ENCODE results near the gene SLC24A3.
A peak's percentile ranks its signal among the peaks of the same experiment; 100 is the strongest.
"Not testable (repeated sequence)": the region's sequence is repeated elsewhere in the genome, so short reads cannot be mapped to it uniquely, and the experiment has no call there.

SLC24A3 gene

DNA sequence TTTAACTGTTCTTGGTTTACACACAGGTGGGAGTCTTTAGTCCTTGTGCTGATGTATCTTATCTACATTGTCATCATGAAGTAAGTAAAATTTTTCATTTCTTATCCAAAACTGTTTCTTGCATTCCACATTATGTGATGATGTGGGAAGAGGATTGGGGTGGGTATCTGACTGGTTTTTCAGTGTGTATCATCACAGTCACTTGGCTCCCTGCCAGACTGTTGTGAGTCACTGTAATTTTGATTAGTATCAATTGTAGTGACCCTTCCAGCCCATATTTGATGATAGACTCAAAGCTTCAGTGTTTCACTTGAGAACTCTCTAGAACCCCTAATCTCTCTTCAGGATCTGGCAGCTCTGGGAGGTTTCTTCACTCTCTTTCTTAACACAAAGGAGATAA, 461.1 kb downstream of the SLC24A3 start:
- no peak for DNase-seq (ENCODE audit: low read depth, low spot score)

DNA sequence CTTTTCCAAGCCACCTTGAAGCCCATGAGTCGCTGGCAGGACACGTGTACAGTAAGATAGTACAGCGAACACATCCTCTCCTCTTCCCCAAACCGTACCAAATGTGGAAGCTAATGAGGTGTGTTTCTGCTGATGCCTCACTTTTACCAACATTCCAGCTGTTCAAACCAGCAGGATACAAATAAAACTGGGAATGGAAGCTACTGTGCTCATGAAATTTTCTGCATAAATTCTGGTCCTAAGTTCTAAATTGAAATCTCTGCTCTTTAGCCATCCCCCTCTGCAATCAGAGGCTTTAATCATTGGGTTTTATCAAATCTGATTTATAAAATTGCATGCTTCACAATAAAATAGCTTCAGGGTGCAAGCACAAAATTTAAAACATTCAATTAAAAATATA, 463.8 kb downstream of the SLC24A3 start:
- DNase-seq (ENCODE audit: low read depth, low spot score): no peak

DNA sequence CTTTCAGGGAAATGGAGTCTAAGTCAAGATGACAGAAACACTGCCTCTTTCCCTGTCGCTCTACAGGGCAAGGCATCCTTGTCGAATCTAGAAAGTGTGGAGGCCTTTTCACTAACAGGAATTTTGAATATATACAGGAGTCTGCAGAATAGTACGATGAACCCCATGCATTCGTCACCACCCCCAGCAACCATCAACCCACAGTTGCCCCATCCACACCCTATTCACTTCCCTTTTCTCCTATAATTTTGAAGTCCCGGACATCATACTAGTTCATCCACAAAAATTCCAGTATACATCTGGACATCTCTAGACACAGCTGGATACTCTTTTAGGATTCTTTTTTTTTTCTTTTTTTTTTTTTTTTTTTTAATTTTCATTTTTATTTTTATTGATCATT, 464.9 kb downstream of the SLC24A3 start:
- no peak for DNase-seq (ENCODE audit: low read depth, low spot score)

DNA sequence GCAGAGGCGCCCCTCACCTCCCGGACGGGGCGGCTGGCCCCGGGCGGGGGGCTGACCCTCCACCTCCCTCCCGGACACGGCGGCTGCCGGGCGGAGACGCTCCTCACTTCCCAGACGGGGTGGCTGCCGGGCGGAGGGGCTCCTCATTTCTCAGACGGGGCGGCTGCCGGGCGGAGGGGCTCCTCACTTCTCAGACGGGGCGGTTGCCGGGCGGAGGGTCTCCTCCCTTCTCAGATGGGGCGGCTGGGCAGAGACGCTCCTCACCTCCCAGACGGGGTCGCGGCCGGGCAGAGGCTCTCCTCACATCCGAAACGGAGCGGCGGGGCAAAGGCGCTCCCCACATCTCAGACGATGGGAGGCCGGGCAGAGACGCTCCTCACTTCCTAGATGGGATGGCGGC, 466.1 kb downstream of the SLC24A3 start:
- not testable (repeated sequence) for DNase-seq (ENCODE audit: low read depth, low spot score)

DNA sequence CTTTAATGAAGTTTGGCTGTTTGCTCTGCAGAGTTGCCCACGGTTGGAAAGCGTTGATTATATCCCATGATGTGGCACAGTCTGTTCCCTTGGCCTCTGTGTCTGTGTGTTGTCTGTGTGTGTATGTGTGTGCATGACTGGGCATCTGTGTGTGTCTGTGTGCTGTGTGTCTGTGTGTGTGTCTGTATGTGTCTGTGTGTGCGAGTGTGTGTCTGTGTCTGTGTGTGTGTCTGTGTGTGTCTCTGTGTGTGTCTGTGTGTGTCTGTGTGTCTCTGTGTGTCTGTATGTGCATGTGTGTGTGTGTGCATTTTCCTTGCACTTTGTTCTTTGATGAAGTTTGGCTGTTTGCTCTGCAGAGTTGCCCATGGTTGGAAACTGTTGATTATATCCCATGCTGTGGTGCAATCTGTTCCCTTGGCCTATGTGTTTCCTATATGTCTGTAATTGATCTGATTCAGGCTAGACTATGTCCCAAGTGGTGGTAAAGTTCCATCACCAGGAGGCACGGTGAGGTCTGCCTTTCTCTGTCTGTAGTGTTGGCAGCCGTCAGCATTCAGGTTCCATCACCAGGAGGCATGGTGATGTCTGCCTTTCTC, 467.6 kb downstream of the SLC24A3 start:
- DNase-seq (ENCODE audit: low read depth, low spot score): no peak

DNA sequence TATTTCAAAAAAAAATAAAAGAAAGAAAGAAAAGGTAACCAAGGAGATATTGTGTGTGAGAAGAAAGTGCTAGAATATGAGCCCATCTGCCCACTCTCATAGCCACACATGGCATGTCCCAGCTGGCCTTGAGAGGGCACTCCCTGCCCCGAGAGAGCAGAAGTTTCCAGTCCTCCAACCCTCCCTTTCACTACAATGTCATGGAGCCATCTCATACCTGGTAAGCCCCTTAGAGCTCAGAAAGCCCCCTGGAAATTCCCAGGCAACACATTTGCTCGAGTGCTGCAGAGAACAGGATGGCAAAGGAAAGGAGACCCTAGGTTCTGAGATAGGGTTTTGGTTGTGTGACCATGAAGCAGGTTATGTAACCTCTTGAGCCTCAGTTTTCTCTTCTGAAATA, 469.8 kb downstream of the SLC24A3 start:
- no peak for DNase-seq (ENCODE audit: low read depth, low spot score)

DNA sequence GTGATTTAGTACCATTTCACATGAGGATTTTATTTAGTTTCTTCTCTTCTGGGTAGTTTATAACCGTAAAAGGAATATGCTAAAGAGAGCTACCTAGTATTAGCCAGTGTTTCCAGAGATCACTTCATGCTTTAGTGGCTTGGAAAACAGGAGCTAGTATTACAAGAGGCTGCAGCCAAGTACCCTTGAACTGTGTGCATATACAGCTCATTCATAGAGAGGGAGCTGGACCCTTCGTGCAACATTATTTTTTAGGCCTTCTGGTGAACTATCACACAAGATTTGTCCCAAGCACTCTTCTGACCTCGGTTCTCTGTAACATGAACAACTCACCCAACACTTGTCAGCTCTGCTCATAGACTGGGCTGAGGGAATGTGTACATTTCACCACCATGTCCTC, 470.7 kb downstream of the SLC24A3 start:
- no peak for DNase-seq (ENCODE audit: low read depth, low spot score)

DNA sequence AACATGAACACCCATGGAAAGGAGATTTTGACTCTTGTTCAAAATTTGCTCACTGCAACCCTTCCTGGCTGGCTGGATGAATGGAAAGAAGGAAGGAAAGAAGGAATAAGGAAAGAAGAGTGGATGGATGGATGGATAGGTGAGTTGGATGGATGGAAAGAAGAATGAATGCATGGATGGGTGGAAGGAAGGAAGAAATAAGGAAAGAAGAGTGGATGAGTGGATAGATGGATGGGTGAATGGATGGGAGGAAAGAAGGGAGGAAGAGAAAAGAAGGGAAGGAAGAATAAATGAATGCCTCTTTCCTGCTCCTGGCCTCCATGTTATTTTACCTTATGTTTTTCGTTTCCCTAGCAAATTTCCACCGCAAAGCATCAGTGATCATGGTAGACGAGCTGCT, 471.4 kb downstream of the SLC24A3 start:
- no peak for DNase-seq (ENCODE audit: low read depth, low spot score)

DNA sequence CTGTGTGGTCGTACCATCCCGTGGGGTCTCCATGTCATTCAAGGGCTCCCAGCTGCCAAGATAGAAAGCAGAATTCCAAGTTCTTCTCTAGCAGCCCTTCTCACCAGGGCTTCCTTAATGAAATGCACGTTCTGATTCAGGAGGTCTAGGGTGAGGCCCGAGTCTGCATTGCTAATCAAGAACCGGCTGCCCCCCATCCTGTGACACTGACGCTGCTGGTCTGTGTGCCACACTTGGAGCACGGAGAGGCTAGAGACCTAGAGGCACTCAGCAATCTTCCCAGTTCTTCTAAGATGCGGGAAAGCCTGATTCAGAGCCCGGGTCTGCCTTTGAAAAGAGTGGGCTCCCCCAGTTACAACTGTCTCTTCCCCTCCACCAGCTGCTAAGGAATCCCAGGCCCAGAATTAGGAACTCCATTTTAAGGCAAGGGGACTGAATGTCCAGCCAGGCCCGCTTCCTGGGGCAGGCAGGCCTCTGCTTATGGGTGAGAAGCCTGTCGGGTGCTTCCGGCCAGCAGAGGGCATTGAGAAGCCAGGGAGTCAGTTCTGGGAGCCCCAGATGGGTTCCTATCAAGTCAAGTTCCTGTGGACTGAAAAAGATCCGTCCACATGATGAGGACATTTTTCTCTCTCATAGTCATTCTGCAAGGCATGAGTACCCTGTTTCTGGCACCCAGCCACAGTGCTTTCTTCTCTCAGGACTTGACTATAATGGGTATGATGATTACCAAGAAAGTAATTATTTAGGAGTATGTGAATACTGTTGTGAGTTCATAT, 475.8 kb downstream of the SLC24A3 start:
- no peak for DNase-seq (ENCODE audit: low read depth, low spot score)

DNA sequence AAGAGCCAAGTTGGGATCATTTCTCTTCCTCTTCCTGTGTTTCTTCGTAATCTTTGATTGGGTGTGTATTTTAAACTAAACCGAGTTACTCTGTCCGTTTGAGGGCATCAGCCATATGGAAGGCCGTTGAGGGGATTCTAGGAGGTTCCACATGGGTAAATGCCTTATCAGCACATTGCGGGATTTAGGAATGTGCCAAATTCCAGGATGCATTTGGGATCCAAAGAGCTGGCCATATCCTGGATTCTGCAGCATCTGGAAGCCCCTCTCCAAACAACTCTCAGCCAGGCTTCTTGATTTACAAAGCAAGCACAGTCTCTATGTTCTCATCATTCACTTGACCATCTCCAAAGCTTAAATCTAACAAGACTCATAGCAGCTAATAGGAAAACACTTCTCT, 478.0 kb downstream of the SLC24A3 start:
- DNase-seq (ENCODE audit: low read depth, low spot score): no peak

DNA sequence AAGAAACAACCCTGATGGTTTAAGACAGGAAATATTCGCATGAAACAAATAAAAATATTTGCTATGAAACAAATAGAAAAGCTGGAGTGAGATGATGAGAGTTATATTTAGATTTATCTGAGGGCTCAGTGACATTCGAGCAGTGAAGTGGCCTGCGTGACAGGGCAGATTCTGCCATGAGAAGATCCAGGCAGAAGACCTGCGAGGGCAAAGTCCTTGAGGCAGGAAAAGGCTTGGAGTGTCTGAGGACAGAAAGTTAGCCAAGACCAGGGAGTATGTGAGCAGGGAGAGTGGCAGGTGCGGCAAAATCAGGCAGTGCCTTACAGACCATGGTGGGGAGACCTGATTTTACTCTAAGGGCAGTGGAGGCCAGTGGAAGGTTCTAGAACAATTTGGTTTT, 478.7 kb downstream of the SLC24A3 start:
- no peak for DNase-seq (ENCODE audit: low read depth, low spot score)

DNA sequence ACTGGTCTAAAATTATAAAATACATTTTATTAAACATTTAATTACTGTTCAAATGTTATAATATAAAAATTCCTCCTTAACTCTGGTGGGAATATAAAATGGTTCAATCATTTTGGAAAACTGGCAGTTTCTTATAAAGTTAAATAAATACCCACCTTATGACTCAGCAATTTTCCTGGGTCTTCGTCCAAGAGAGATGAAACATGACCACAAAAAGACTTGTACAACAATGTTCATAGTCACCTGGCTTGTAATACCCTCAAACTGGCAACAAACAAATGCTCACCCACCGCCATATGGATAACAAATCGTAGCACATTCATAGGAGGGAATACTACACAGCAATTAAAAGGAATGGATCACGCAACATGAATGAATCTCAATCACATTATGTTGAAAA, 479.7 kb downstream of the SLC24A3 start:
- DNase-seq (ENCODE audit: low read depth, low spot score): no peak

DNA sequence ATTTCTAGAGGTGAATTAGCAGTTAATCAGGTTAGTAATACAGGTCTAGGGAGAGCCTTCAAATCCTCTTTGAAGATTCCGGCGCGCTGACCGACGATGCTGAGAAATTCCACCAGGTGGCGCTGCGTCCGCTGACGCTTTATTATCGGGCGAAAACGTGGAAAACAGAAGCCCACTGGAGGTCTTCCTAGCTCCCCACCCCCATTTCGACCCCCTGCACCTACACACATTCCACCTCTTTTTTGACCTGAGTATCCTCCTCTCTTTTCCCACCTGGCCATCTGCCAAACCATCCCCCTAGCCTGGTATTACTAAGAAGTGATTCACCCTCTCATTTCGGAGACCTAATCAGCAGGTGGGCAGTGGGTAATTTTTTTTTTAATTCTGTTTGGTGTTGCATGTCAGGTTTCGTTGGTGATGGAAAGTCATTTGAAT, 480.3 kb downstream of the SLC24A3 start:
- peak; percentile 10 for DNase-seq (ENCODE audit: low read depth, low spot score)

DNA sequence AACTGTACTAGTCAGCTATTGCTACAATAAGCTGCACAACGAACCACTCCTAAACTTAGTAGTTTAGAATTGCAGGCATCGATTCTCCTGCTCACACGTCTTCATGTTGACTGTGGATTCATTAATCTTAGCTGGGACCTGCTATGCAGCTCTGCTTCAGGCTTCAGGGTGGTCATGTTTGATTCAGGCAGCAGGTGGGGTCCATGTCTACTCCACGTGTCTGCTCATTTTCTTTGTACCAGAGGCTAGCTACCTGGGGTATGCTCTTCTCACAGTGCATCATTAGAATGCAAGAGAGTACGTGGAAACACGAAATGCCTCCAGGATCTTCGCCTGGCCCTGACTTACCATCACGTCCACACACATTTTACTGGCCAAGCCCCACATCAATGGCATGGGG, 481.1 kb downstream of the SLC24A3 start:
- no peak for DNase-seq (ENCODE audit: low read depth, low spot score)

DNA sequence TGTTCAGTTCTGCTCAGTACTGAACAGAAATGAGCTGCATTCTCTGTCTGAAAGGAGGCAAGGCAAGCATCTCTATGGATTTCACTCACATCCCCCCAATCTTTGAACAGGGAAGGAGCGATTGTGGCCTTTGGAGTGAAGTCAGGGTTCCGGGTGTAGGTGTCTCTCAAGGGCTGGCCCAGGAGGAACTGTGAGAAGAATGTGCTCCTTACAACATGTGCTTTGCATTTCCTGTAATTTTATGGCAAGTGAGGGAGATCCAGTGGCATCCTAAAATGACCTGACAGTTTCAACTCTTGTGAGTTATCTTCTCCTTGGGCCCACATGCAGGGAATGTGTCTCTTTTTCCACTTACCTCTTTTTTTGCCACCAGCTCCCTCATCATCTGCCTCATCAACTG, 482.6 kb downstream of the SLC24A3 start:
- no peak for DNase-seq (ENCODE audit: low read depth, low spot score)

DNA sequence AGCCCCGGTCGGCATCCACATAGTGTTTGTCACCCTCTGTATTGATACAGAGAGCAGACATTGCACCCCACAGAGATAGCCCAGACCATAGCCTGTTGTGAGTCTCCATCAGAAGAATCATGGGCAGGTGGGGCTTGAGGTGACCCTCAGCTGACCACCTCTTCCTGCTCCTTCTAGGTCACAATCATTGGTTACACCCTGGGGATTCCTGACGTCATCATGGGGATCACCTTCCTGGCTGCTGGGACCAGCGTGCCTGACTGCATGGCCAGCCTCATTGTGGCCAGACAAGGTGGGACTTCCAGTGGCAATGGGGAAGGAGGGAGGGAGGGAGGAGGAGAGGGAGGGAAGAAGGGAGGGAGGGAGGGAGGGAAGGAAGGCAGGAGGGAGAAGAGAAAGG, 484.2 kb downstream of the SLC24A3 start:
- DNase-seq (ENCODE audit: low read depth, low spot score): no peak

DNA sequence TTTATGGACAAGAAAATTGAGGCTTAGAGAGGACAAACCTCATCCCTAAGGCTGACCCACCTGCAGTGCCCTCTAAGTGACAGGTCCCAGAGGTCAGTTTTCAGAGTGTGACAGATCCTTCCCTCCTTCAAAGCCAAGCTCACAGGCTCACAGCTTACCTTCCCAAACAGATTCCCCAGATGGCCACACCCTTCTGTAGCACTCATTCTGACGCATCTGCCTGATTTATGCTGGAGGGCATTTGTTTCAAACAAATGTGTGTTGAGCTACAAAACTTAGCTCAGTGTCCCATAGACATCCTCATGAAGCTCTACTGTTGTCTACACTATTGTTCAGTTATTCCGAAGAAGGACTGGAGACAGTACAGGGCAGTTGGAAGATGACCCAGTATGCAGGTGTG, 485.0 kb downstream of the SLC24A3 start:
- no peak for DNase-seq (ENCODE audit: low read depth, low spot score)

DNA sequence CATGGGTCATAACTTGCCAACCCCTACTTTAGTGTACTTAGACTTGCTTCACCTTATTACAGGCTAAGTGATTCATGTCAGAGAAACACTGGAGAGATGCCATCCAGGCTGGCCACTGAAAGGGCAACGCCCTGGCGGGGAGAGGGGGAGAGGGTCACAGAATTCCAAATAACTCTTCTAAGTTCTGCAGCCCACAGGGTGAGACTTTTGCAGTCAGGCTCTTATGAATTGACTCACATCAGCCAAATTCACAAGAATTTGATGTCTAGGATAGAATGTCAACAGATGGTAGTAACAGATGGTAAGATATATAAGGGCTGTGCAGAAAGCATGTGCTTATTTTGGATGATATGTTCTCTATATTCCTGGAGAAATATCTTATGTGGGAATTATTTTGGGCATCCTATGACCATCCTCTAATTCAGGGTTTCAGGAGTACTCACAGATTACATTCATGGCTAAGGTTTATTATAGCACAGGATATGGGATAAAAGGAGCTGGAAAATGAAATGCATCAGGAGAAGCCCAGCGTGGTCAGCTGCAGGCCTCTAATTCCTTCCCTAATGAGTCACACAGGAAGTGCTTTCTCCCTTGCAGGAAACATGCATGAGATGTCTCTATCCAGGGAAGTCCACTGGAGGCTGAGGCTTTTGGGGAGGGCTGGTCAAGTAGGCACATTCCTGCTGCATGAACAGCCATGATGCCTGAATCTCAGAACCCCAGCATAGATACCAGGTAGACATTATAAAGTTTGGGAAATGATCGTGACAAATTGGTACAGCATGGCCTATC, 486.9 kb downstream of the SLC24A3 start:
- DNase-seq (ENCODE audit: low read depth, low spot score): no peak

DNA sequence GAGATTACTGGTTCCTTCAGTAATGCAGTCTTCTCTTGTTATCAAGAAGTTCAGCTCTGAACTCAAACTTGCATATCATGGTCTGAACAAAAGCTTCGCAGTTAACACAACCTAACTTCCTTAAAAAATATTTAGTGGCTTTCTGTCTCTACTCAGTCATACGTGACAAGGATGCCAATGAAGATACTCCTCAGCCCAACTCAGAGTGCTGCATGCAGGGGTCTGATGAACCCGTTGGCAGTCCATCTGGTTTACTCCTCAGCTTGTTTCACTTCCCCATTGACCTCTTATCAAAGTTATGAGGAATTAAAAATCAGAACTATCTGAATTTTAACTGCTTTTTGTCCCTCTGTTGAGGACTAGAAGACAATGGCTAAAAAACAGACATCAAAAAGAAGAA, 489.0 kb downstream of the SLC24A3 start:
- DNase-seq (ENCODE audit: low read depth, low spot score): no peak

DNA sequence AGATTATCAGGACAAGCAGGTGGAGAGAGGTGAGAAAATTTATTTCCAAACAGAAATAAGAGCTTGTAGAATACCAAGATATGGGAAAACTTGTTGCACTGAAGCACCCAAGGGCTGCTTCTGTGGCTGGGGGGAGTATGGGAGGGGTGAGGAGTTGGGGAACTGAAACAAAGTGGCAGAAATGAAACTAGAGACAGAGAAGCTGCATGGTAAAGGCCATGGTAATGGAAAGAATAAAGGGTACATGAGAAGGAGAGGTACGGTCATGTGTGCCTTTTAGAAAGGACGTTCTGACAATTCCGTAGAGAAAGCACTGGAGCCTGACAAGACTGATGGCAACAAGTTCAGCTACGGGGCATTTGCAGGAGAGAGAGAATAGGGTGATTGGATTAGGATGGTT, 494.0 kb downstream of the SLC24A3 start:
- DNase-seq (ENCODE audit: low read depth, low spot score): no peak

DNA sequence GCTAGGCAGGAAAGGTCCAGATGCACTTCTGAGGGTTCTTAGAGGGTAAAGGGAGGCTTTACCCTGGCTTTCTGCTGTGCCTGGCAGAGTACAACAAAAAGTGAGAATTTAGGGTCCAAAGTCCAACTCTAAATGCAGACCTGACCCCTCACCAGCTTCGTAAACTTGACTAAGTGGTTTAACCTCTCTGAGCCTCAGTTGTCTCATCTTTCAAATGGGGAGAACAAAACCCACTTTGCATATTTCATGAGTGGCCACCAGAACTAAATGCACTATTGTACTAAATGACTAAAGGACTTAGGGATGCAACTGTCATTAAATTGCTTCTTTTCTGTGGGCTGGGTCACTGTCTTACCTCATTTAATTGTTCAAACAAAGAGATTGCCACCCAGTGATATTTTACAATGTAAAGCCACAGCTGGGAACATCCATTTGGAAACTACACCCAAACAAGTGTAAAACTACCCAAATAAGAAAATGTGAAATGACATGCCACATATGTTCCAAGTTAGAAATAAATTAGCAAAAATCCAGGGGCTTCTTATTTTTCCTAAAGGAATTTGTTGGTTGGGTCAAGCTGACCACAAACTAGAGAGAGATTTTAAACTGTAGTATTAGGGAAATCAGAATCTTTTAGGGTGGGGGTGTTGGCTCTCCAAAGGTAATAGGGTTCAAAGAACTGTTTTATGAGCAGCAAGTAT, 497.3 kb downstream of the SLC24A3 start:
- no peak for DNase-seq (ENCODE audit: low read depth, low spot score)

All from activated CD4-positive, CD25-positive, alpha-beta regulatory T cell treated with anti-CD3 and anti-CD28 coated beads, Interleukin-2, amount 50 U/mL, for 16 hours (primary cell).